SHP77 treated with DMSO at 0.1 percent for 48 hours (cell line): Measurements from ENCODE around the gene CLCA4.
"Not testable (repeated sequence)": the region's sequence is repeated elsewhere in the genome, so short reads cannot be mapped to it uniquely, and the experiment has no call there.

Source experiments
- DNase-seq: peaks from one replicate; lab custom pipeline; 2025; lab: John Stamatoyannopoulos, UW

Gene CLCA4

DNA sequence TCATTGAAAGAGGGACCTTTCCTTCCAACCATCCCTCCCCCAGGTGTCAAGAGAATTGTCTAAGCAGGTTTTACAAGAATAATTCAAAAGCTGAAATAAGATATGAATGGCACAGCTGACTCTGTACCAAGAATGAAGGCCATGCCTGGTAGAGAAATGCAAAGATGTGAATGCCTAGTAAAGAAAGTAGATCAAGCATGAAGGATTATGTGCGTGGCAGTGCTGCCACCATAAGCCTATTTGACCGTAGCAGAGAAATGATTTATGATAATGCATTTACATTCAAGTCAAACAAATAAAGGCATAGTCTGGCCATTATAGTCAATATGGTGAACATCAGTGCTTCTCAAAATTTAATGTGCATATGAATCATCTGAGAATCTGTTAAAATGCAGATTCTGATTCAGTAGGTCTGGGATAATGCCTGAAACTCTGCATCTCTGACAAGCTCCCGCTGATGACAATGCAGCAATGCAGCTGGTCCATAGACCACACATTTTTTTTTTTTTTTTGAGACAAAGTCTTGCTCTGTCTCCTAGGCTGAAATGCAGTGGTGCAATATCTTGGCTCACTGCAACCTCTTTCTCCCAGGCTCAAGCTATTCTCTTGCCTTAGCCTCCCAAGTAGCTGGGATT is 16.6 kb upstream of the CLCA4 start:
- DNase-seq = no peak

DNA sequence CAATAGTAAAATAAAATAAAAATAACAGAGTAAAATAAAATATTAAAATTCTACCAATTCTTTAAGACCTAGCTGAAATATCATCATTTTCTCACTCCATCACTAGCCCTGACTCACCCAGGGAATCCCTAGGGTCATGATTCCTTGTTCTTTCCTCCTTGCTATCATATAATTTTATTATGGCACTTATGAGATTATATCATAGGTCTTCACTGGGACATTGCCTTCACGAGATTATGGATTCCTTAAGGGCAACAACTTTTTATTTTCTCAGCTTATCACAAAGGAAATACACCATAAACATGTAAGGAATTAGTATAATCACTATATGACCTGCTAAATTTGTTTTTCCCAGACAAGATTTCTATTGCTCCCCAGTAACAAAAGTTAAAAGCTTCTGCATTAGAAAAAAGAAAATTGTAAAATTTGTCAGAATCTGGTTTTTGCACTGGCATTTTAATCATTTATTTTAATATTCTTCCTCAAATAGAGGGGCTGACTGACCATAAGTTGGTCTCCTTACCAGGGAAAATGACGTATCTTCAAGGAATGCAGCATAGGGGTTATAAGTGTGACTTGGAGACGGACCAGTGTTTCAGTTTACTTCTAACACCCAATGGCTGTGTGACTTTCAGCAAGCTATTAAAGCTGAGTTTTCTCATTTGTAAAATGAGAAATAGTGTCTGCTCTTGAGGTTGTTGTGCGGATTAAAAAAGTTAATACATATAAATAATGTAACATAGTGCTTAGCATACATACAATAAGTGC is 8.8 kb upstream of the CLCA4 start:
- DNase-seq = no peak

DNA sequence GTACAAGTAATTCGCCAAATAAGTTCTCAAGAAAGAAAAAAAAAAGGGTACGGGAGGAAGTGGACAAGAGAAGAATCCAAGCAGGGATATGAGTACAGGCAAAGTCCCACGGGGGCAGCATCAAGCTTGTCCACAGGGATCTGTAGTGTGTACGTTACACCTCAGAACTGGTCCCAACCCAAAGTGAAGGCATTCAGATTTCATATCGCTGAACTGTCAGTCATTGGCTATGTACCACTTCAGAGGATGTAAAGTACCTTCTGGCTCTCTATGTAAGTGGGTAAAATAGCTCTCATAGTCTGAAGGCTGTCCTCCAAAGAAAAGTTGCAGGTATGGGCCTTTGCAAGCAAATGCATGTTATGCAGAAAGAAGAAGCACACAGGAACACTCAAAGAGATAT is 8.1 kb upstream of the CLCA4 start:
- DNase-seq = no peak

DNA sequence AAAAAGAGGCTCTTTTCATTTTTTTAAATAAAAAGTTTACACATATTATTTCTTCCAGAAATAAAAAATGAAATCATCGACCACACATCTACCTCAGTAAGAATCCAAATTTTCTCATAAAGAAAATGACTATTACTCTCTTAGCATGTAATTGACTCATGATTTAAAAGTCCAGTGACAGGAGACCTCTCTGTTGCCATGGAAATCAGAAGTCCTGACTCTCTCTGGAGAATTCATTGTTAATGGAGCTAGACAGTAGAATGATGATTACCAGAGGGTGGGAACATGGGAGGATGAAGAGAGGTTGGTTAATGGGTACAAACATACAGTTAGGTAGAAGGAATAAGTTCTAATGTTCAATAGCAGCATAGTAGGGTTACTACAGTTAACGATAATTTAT is 5.0 kb upstream of the CLCA4 start:
- DNase-seq = no peak

DNA sequence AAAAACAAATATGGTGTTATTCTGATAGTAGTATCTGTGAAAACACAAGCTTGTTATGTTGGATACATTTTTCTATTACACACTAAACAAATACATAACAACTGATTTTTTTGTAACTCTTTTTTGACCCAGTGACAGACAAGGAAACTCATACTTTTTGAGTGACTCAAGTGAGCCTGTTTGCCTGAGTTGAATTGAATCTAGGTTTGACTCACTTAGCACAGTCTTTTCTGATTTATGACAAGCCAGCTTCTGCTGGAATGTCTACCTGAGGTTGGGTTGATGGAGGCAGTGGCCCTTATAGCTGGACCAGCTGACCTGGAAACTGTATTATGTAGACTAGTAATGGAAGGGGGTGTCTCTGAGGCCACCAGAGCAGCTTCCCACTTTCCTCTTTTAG is 4.2 kb upstream of the CLCA4 start:
- no peak for DNase-seq

DNA sequence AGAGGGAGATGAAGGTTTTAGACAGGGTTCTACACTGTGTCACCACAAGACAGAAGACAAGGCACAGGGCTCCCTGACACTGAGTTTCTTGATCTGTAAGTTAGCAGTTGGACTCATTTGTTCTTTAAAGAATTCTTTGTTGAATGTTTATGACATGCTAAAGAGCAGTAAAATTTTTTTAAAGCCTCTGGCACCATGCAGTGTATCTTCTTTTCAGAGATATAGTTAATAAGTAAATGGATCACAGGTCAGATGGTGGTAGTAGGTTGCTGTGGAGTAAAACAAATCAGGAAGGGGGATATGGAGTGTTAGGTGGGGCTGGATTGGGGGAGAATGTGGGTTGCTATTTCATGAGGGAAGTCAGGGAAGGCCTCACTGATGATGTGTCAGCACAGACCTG is 2.0 kb downstream of the CLCA4 start:
- DNase-seq = no peak

DNA sequence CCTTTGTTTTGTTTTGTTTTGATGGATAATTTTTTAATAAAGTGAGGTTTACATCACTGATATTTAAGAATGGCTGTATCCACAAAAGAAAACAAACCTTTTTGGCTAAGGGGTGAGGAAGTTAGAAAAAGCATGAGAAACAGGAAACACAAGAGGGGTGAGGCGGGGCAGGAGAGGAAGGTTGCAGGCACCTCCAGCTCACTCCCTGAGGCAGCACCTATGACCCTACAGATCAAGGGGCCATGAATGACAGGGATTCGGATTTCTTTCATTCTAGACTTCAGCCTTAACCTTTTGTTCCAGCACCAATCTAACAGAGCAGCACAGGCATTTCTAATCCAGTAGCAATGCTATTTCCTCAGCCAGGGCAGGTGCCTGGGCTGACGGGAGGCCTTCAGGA is 4.4 kb downstream of the CLCA4 start:
- DNase-seq = no peak

DNA sequence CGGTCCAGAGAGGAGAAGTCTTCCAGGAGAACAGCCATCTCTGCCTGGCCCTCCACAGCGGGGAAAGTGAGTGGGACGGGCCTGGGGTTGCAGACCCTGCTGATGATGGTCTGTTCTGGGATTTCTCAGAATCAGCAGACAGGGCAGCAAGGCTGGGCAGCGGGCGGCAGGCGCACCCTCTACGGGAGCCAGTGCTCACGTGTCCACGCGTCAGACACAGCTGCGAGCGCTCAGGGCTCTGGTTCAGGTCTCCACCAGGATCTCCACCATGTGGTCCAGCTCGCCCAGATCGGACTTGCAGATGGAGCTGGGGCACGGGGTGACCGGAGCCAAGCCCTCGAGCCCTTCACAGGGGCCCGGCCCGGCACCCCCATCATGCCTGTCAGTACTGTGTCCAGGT is 5.5 kb downstream of the CLCA4 start:
- DNase-seq = no peak

DNA sequence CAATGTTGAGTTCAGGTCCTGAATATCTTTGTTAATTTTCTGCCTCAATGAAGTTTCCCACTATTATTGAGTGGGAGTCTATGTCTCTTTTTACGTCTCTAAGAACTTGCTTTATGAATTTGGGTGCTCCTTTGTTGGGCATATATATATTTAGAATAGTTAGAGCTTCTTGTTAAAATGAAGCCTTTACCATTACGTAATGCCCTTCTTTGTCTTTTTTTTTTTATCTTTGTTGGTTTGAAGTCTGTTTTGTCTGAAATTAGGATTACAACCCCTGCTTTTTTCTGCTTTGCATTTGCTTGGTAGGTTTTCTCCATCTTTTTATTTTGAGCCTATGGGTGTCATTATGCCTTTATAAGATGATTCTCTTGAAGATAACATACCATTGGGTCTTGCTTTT is 10.9 kb downstream of the CLCA4 start:
- no peak for DNase-seq

DNA sequence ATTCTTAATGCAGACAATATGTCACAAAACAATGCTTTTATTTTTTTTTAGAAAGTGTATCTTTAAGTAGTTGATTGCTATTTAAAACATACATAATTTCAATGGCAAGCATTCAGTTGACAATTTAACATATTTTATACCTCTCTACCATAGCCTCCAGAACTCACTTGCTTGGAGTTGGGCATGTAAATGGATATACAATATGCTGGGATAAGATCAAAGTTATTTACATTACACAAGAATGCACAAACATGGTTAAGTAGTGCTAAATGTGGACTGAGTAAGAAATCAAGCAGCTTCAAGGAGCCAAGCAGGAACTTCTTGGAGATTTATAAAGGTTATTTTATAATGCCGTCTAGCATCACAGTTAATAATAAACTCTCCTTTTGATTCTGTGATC is 17.0 kb downstream of the CLCA4 start:
- DNase-seq = no peak

DNA sequence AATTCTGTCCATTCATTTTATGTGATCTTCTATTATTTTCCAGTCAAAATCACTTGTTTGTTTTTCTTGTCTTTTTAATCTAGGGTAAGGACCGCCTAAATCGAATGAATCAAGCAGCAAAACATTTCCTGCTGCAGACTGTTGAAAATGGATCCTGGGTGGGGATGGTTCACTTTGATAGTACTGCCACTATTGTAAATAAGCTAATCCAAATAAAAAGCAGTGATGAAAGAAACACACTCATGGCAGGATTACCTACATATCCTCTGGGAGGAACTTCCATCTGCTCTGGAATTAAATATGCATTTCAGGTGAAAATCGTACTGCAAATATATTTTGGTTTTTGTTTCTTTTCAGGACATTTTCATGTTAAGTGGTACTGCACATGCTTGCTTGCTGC is 20.5 kb downstream of the CLCA4 start:
- DNase-seq = no peak

DNA sequence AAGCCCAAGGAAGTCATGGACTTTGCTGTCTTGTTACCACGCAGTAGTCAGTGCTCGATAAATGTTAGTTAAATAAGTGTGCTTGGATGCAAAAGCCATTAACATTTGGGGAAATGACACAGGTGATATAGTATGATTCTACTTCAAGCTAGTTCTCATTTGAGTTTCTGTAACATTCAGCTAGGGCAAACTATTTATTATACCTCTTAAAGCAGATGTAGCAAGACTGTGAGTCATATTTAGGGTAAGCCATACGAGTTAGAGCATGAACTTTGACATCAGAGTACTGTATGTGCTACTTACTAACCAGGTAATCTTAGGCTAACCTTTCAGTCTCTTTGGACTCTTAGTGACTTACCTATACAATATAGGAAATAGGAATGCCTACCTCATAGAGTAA is 21.0 kb downstream of the CLCA4 start:
- DNase-seq = no peak

DNA sequence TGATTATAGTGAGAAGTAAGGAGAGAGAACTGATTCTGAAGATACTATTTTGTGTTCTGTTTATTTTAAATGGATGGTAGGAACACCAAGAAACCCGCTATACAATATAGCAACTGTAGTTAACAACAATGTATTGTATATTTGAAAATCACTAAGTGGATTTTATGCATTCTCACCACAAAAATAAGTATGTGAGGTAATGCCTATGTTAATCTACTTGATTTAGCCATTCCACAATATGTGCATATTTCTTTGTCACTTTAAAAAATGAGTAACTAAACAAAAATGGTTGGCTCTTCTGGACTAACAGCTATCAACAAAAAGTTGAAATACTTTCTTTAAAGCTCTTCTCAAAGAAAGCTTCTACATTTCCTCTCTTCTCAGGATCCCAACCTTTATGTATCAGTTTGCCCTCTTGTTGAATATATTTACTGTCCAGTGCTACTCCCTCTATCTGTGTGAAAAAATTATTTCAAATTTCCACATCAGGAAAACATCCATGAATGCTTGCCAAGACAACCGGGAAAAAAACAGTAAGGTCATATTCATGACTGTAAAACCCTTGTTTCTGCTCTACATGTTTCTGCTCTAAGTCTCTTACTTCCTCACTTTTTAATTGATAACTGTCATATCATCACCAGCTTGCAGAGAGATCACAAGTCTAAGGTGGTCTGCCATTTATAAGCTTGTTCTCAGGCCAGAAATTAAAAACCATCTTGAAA is 27.0 kb downstream of the CLCA4 start:
- no peak for DNase-seq

DNA sequence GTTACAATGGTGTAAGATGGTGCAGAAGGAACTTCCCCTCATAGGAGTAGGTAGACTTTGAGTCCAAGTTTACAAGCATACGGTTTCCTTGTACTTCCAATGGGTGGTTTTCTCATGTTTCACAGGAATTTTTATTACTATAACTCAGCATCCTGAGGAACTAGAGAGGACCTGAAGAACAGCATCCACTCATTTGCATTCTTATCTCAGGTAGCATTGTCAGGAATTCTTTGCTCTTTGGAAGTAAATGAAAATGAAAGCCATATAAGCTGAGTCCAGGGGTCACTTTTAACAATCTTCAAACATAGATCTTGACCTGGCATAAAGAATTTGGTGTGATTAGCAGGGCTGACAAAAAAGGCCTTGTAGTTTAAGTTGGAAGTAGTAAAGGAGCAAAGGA is 34.4 kb downstream of the CLCA4 start:
- DNase-seq = no peak

DNA sequence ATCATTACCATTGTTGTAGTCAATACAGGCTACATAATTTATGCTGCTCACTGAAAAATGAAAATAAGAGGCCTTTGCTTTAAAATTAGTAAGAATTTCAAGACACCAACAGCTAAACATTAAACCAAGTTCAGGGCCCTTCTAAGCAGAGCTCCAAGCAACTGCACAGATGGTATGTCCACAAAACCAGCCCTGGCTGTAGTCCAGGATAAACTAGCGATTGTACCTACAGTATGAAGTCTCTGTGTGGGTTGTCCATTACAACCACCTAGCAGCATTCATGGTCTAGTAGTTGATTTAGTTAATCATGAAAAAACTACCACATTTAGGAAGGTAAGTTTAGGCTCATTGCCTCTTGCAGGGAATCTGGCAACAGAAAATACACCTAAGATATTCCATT is 35.3 kb downstream of the CLCA4 start:
- no peak for DNase-seq

DNA sequence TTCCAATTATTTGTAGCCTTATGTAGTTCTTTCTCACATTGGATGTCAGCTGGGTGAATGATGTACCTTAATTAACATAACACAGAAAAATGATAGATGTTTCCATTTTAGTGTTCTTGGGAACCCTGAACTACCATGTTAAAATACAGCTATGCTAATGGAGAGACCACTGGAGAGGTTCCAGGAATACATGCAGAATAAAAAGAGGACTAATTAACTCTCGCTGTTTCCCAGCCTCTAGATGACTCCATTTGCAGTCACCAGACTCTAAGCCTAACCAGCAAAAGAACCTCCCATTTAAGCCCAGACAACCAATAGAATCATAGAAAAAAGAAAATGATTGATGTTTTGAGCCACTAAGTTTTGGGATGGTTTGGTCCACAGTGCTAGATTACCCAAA is 36.2 kb downstream of the CLCA4 start:
- no peak for DNase-seq

DNA sequence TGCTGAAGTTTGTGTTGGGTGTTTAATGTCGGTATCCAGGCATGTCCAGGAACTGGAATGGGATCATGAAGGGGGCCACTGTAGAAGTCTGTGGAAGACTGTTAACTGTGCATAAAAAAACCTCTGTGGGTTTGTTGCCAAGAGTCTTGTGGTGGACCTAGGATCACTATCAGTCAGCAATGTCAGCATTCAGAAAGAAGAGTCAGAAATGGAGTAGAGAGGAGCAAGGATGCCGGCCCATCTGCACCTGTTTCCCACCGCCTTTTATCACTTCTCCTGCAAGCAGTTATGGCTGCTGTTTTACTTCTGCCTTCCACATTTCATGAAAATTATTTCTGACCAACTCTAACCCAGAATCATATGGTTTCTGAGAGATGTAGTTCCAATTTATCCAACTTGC is 36.7 kb downstream of the CLCA4 start:
- no peak for DNase-seq

DNA sequence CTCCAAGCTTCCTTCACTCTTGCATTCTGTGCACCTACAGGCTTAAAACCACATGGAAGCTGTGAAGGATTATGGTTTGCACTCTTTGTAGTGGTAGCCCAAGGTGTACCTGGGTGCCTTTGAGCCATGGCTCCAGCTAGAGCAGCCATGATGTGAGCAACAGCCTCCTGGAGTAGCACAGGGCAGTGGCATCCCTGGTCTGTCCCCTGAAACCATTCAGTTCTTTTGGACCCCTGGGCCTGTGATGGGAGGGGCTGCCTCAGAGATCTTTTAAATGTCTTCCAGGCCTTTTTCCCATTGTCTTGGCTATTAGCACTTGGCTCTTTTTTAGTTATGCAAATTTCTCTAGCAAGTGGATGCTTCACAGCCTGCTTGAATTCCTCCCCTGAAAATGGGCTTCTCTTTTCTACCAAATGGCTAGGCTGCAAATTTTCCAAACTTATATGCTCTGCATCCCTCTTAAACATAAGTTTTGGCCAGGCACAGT is 47.4 kb downstream of the CLCA4 start:
- DNase-seq = no peak

DNA sequence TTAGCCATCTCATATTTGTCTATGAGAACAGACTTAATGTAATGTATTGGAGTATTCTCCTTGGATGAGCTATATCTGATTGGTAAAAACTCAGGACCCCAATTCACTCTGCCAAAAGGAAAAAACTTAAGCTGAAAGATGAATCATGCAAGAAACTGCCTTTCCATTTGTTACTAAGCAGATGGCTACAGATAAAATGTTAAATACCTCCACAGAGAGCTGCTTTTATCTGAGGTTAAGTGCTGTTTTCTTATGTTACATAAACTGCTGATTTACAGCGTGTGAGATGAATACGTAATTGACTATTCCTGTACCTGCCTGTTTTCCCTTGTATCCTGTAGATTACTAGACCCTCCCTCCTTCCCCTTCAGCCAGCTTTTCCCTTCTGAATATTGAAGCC is 49.3 kb downstream of the CLCA4 start:
- DNase-seq = no peak

DNA sequence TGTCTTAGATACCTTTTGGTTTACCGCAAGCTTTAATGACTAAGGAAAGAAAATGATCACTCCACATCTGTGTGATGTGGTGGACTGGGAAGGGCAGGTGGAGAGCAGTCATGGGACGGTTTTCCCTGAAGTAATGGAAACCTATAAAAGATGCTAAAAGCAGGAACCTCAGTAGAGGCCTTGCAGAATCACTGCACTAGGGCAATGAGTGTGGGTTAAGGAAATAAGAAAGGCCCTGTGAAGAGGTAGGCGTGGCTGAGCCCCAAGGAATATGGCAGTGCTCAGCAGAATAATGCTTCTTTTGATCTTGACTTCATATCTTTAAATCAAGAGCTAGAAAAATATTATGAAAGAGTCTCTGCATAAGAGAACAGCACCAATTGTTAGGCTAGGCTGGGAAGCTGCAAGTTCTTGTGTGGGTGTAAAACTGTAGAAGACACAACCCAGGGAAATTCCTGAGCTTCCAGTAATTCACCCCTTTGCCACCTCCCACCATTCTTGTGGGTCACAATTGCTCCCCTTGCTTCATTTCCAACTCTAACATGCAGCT is 49.9 kb downstream of the CLCA4 start:
- DNase-seq = no peak

DNA sequence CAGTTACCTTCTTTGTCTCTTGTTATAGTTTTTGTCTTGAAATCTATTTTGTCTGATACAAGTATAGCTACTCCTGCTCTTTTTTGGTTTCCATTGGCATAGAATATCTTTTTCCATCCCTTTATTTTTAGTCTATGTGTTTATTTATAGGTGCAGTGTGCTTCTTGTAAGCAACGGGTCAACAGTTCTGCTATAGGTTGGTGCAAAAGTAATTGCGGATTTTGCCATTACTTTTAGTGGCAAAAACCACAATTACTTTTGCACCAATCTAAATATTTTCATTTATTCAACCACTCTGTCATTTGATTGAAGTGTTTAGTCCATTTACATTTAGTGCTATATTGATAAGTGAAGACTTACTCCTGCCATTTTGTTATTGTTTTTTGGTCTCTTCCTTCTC is 59.2 kb downstream of the CLCA4 start:
- not testable (repeated sequence) for DNase-seq

DNA sequence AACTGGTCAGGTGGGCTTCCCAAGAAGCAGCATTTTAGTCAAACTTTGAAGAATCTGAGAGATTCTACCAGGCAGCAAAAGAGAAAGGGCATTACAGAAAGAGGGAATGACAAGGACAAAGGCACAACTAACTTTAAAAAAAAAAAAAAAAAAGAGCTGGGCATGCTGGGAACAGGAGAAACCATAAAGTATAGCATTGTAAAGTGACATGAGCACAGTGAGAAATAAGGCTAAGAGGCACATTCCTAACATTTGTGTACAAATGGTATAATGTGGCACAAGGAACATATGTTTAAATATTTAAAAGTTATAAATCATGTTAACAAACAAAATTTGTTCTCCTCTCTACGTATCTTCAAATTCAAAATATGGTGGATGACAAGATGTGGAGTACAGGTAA is 69.6 kb downstream of the CLCA4 start:
- DNase-seq = no peak

DNA sequence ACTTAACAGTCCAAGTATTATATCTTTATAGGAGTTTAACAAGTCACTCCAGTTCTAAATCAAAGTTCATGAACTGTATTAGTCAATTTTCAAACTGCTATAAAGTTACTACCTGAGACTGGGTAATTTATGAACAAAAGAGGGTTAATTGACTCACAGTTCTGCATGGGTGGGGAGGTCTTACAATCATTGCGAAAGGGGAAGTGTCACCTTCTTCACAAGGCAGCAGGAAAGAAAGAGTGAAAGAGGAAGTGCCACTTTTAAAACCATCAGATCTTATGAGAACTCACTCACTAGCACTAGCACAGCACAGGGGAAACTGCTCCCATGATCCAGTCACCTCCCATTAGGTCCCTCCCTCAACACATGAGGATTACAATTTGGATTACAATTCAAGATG is 70.0 kb downstream of the CLCA4 start:
- DNase-seq = no peak
